NB4 (cell line): Measurements from ENCODE around the gene PWWP2A.

Source experiments
- CTCF ChIP-seq: IDR thresholded peaks from one replicate; pipeline ENCODE4 v1.5.1; 2012; ENCODE audit warnings: low read depth, low read length
- POLR2A ChIP-seq: IDR thresholded peaks from 2 replicates; pipeline ENCODE4 v1.6.1; 2011; ENCODE audit warnings: mild to moderate bottlenecking; ENCODE audit not compliant: insufficient read length; ENCODE audit errors: extremely low read depth

GRCh38 chr5:160082614-160083500 is 36.4 kb downstream of the PWWP2A start:
- no peak for TF ChIP-seq POLR2A
- no peak for TF ChIP-seq CTCF
